Body of pancreas (tissue), 4 donors: ENCODE data around the gene PCSK4.

Experiments
- POLR2A ChIP-seq, 3 donors: fragments of 450-650 bp; IDR thresholded peaks; one replicate each; pipeline ENCODE4 v1.6.1; 2016; ENCODE audit warnings: antibody characterized with exemption in 3 of 3, mild to moderate bottlenecking in 2 of 3
- TF ChIP-seq, protein P1 (sequence below), 7 experiments: fragments of 450-650 bp in 4 of 7; fragments of 200-600 bp in 3 of 7; sonication (generic) in 3 of 7; IDR thresholded peaks; one replicate each; pipeline ENCODE4 v1.5.1; 2016 to 2019; ENCODE audit warnings: antibody characterized with exemption in 7 of 7

DNA sequence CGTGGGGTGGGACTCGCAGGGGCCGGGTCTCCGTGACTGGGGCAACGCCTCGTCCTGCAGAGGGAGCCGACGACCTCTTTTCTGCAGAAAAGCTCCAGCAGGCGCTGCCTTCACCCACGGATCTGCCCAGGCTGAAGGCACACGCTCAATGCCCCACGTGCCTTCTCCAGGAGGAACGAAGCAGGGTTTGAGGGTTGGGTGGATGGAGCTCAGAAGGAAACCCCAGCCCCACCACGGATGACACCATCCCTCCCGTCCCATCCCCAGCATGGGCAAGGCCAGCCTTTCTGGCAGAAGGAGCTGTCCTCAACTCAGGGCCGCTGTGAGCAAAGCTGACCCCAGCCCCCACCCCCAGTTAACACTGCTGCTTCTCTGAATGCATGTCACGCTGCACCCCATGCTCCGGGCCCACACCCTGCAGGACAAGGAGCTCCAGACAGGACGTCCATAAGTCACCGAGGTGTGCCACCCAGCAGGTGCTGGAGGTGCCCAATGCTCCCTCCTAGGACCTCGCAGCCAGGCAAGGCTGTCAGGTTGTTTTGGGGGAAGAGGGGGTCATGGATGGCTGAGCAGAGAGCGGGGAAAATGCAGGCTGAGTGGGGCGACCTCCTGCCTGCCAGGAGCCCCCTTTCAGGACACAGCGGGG lies 18.5 kb downstream of the PCSK4 start:
- TF ChIP-seq POLR2A (IDR thresholded peaks at IDR 0.05): no peak
- TF ChIP-seq, protein P1, sequence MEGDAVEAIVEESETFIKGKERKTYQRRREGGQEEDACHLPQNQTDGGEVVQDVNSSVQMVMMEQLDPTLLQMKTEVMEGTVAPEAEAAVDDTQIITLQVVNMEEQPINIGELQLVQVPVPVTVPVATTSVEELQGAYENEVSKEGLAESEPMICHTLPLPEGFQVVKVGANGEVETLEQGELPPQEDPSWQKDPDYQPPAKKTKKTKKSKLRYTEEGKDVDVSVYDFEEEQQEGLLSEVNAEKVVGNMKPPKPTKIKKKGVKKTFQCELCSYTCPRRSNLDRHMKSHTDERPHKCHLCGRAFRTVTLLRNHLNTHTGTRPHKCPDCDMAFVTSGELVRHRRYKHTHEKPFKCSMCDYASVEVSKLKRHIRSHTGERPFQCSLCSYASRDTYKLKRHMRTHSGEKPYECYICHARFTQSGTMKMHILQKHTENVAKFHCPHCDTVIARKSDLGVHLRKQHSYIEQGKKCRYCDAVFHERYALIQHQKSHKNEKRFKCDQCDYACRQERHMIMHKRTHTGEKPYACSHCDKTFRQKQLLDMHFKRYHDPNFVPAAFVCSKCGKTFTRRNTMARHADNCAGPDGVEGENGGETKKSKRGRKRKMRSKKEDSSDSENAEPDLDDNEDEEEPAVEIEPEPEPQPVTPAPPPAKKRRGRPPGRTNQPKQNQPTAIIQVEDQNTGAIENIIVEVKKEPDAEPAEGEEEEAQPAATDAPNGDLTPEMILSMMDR (IDR thresholded peaks at IDR 0.05): no peak
